ENCODE results near the gene SENP5.
A peak's percentile ranks its signal among the peaks of the same experiment; 100 is the strongest.

Gene SENP5

GRCh38 chr3:196883361-196883760 lies 15.6 kb downstream of the SENP5 start:
- no peak for DNase-seq (ENCODE audit: low read depth, low spot score)
- no peak overlapping the region for H3K27ac ChIP-seq

DNA sequence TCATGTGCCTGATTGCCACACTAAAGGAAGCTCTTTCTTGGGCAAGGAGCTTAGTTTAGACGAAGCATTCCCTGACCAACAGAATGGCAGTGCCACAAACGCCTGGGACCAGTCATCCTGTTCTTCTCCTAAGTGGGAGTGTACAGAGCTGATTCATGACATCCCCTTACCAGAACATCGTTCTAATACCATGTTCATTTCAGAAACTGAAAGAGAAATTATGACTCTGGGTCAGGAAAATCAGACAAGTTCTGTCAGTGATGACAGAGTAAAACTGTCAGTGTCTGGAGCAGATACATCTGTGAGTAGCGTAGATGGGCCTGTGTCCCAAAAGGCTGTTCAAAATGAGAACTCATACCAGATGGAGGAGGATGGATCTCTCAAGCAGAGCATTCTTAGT lies 18.4 kb downstream of the SENP5 start:
- DNase-seq (ENCODE audit: low read depth, low spot score), result no peak
- H3K27ac ChIP-seq, result no peak overlapping the region

DNA sequence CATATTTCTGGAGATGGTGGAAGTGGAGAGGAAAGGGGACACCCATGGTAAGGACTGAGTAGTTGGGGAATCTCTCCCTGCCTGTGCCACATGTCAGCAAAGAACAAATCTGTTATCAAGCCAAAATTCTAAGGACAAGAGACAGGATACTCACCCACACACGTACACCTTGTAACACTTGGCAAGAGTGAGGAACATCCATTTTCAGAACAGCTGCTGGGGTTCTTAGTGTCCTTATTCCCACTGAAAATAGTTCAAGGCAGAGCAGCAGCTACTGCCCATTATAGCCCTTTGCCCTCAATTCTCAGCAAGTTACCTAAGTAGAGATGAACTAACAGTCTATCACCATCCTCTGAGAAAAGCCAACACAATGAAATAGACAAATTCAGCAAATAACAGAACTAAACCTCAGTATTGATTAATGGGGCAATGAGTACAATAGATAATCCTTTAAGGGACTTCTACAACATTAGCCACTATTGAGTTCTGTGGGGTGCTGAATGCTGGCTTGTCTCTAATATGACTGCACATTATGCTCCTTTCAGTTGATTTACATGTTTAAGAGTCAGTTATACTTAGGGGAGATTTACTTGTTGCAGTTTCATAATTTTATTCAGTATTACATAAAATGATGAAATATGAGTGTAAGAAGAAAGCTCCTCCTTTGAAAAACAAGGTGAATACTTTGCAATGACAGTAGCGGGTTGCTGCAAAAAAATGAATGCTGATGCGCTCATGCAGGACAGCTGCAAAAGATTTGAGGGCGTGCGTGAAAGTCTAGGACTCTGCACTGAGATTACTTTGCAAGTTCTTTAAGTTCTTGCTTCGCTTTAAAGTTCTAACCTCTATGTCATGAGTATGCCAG lies 22.4 kb downstream of the SENP5 start:
- H3K27ac ChIP-seq, result peak overlapping the region; percentile 59
- DNase-seq (ENCODE audit: low read depth, low spot score), result no peak

DNA sequence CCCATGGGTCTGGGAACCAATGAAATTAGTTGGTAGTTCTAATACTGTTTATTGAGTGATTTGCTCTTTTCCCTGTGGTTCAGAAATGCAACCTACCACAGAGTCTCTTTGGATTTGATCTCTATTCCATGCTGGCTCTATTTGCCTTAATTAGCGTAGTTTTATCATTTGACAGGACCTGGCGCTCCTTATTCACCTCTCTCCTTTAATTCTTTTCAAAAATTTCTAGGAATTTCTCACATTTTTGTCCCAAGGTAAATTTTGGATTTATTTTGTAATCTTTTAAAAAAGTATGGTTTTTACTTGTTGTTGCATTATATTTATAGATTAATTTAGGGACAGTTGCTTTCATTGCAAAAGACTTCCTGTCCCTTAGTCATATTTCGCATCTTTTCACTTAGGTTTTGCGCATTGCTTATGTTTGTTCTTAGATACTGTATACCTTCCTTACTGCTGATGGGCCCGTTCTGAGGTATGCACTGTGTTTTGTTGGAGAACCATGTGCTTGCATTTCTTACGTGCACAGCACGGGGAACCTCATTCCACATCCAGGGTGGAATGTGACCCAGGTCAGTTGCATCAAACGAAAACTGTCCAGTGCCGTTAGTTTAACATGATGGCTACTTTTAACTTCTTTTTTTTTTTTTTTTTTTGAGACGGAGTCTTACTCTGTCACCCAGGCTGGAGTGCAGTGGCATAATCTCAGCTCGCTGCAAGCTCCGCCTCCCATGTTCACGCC lies 27.0 kb downstream of the SENP5 start:
- DNase-seq (ENCODE audit: low read depth, low spot score), result no peak
- no peak overlapping the region for H3K27ac ChIP-seq

DNA sequence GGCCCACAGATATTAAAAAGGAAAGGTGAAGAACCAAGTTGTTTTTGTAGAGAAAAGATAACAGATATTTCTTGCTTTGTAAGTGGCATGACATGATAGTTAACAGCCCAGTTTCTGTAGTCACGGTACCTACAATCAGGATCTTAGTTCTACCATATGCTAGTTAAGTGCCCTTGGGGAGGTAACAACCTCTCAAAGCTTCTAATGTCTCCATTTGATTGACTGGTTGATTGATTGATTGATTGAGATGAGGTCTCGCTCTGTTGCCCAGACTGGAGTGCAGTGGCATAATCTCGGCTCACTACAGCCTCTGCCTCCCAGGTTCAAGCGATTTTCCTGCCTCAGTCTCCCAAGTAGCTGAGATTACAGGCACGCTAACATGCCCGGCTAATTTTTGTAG lies 28.5 kb downstream of the SENP5 start:
- H3K27ac ChIP-seq, result no peak overlapping the region
- DNase-seq (ENCODE audit: low read depth, low spot score), result no peak

DNA sequence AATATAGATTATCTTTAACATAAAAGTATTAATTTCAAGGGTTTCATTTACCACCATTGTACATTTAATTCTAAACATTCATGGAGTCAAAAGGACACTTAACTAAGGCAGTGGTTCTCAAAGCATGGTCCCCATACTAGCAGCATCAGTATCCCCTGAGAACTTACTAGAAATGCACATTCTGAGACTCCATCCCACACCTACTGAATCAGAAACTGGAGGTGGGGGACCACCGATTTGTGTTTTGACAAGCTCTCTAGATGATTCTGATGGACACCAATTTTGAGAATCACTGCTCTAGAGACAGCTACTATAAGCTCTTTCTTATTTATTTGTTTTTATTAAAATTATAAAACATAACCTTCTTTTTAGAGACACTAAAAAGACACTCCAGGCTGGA lies 34.0 kb downstream of the SENP5 start:
- no peak for DNase-seq (ENCODE audit: low read depth, low spot score)
- H3K27ac ChIP-seq, result no peak overlapping the region

DNA sequence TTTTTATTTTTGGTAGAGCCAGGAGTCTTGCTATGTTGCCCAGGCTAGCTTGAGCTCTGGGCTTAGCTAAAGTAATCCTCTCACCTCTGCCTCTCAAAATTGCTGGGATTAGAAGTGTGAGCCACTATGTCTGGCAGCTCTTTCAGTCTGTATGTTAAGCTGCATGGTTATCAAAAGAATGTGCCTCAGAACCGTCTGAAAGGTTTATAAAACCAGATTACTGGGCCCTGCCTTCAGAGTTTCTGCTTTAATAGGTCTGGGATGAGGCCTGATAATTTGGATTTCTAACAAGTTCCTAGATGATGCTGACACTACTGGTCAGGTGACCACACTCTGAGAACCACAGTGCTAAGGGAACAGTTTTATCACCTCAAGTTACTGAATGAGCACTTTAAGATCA lies 34.6 kb downstream of the SENP5 start:
- DNase-seq (ENCODE audit: low read depth, low spot score), result no peak
- no peak overlapping the region for H3K27ac ChIP-seq

DNA sequence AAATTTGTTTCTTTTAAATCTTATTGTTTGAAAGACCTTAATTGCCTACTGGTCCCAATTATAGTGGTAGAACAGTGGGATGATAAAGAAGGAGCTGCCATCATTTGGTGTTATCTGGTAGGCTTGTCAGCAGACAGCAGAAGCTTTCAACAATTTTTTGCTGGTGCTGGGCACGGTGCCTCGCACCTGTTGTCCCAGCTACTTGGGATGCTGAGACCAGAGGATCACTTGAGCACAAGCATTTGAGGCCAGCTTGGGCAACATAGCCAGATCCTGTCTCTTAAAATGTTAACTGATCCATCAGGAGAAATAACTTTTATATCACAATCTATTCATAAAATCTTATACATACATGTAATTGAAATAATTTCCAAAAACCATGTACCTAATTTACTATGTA lies 36.0 kb downstream of the SENP5 start:
- no peak for DNase-seq (ENCODE audit: low read depth, low spot score)

GRCh38 chr3:196914866-196915265 lies 47.1 kb downstream of the SENP5 start:
- no peak for DNase-seq (ENCODE audit: low read depth, low spot score)
- H3K27ac ChIP-seq, result no peak overlapping the region

More for the DNA sequence above, 36.0 kb downstream of the SENP5 start:
- H3K27ac ChIP-seq, result no peak overlapping the region

- no peak overlapping the region for H3K27ac ChIP-seq
- DNase-seq (ENCODE audit: low read depth, low spot score), result no peak
Observed at GRCh38 chr3:196915375-196915774, 47.7 kb downstream of the SENP5 start.

GRCh38 chr3:196916221-196916620 lies 48.5 kb downstream of the SENP5 start:
- no peak for DNase-seq (ENCODE audit: low read depth, low spot score)
- H3K27ac ChIP-seq, result no peak overlapping the region

DNA sequence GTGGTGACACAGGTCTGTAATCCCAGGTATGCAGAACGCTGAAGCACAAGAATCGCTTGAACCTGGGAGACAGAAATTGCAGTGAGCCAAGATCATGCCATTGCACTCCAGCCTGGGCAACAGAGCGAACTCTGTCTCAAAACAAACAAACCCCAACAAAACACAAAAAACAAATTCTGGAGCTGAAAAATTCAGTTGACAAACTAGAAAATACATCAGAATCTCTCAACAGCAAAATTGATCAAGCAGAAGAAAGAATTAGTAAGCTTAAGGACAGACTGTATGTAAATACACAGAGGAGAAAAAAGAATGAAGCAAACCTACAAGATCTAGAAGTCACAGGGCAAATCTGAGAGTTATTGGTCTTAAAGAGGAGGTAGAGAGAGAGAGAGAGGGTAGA lies 49.3 kb downstream of the SENP5 start:
- DNase-seq (ENCODE audit: low read depth, low spot score), result no peak
- no peak overlapping the region for H3K27ac ChIP-seq

- no peak overlapping the region for H3K27ac ChIP-seq
- DNase-seq (ENCODE audit: low read depth, low spot score), result no peak
Observed at GRCh38 chr3:196918968-196919367, 51.2 kb downstream of the SENP5 start.

GRCh38 chr3:196920733-196921132 lies 53.0 kb downstream of the SENP5 start:
- DNase-seq (ENCODE audit: low read depth, low spot score), result no peak
- no peak overlapping the region for H3K27ac ChIP-seq

DNA sequence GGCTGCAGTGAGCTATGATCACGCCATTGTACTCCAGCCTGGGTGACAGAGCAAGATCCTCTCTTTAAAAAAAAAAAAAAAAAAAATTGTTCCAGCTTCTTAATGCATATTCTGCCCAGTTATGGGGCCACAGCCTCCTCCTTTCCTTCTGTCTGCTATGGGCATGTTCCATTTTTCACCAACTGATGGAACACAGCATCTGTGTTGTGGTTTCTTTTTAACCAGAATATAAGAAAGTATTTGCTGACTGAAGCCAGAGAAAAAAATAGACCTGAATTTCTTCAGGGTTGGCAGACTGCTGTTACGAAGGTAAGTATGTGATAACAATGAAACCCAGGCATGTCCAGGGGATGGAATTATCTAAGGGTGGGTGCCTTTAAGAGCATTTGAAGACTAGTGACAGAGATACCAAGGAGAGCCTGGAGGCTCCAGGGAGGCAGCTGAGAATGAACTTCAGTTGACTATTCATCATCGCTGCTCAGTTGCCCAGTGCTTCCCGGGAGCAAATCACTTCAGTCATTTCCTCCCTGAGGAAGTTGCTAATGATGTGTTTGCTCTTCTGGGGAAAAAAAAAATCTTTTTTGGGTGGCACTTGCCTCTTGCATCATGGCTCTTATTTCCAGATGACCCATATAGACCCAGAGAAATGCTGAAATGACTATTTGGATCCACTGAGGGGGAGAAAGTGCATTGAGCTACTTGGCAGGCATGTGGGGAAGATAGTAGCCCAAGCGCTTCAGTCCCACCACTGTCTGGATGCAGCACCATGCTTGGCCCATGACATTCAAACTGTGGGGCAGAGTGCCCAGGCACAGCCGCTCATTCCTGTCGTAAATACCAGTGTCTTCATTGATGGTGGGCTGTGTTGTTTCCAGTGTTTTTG lies 60.1 kb downstream of the SENP5 start:
- DNase-seq (ENCODE audit: low read depth, low spot score), result no peak
- H3K27ac ChIP-seq, result no peak overlapping the region

DNA sequence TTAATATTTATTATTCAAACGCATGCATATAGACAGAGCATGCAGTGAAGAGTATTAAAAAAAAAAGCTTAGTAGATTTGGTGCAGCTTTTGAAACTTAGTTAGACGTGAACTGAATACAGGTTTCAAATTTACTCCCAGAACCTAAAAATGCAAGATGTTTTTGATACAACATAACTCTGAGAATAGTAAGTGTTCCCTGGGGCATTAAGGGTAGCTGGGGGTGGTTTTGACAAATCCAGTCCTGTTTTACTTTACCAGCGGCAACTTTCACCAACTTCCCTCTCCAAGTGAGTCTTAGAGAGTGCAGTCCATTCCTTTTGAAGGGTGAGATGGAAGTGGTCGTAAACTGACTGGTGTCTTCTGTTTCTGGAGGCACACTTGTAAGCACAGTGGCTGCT lies 63.4 kb downstream of the SENP5 start:
- no peak for DNase-seq (ENCODE audit: low read depth, low spot score)
- no peak overlapping the region for H3K27ac ChIP-seq

- DNase-seq (ENCODE audit: low read depth, low spot score), result no peak
- H3K27ac ChIP-seq, result no peak overlapping the region
Observed at GRCh38 chr3:196931828-196932587, 64.3 kb downstream of the SENP5 start.

DNA sequence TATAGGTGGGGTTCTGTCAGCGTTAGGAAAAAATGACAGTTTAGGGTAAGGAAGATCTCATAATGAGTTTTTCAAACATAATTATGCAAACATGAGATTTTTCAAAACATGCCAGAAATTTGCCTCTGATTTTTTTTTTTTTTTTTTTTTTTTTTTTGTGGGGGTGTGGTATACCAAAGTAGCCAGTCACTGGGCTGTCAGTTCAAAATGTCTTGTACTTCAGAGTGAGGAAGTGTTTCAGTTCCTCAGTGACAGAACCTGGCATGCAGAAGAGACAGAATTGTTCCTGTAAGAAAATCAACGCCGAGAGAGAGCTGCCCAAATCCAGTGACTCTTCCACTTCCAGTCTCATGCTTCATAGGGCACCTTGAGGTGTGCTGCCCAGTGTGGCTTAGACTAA lies 64.9 kb downstream of the SENP5 start:
- H3K27ac ChIP-seq, result no peak overlapping the region
- no peak for DNase-seq (ENCODE audit: low read depth, low spot score)

DNA sequence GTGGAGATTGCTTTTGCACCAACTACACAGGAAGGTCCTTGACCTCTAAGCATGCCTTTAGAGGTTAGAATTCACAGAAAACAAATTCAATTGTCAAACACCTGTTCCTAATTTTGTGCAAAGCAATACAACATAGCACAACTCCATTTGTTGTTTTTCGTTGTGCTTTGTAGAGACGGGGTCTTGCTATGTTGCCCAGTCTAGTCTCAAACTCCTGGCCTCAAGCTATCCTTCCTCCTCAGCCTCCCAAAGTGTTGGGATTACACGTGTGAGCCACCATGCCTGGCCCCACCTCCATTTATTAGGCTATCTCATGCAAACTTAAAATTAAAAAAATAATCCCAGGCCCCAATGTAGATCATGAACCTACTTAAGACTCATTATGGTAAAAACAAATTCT lies 68.6 kb downstream of the SENP5 start:
- H3K27ac ChIP-seq, result no peak overlapping the region
- DNase-seq (ENCODE audit: low read depth, low spot score), result no peak

DNA sequence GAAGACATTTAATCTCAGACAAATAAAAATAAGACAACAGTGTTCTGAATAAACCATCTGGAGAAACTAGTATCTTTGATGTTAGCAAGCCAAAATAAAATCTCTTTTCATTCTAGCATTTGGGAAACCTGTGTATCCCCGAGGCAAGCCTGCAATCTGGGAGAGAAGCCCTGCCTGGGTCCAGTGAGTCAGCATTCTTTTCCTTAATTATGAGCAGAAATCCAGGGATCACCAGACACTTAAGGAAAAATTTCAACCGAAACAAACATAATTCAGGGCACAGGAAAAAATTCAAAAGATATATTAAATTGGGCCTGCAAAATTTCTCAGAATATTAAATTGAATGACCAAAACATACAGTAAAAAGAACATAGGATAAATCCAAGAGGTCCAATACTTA lies 70.4 kb downstream of the SENP5 start:
- no peak overlapping the region for H3K27ac ChIP-seq
- DNase-seq (ENCODE audit: low read depth, low spot score), result no peak
